Activated T-helper 9 cell treated with anti-CD3 and anti-CD28 coated beads, Interleukin-2, amount 50 U/mL, for 16 hours (primary cell): ENCODE results near the gene CD74.

ENCODE experiments used
- DNase-seq: peaks from one replicate; pipeline ENCODE4 v3.0.0-alpha.2; 2020; ENCODE audit warnings: low read depth

CD74 gene

GRCh38 chr5:150409638-150410523 lies 2.8 kb downstream of the CD74 start:
- no peak for DNase-seq

GRCh38 chr5:150408231-150408943 lies 4.3 kb downstream of the CD74 start:
- no peak for DNase-seq

- DNase-seq: no peak
Observed at GRCh38 chr5:150407096-150407720, 5.5 kb downstream of the CD74 start.

GRCh38 chr5:150406723-150407095 lies 6.0 kb downstream of the CD74 start:
- DNase-seq: no peak

GRCh38 chr5:150406103-150406722 lies 6.5 kb downstream of the CD74 start:
- DNase-seq: no peak

GRCh38 chr5:150404941-150405816 lies 7.5 kb downstream of the CD74 start:
- DNase-seq: no peak

- no peak for DNase-seq
Observed at GRCh38 chr5:150404535-150404934, 8.2 kb downstream of the CD74 start.

- no peak for DNase-seq
Observed at GRCh38 chr5:150404121-150404520, 8.6 kb downstream of the CD74 start.

GRCh38 chr5:150402901-150403342 lies 9.8 kb downstream of the CD74 start:
- no peak for DNase-seq

- no peak for DNase-seq
Observed at GRCh38 chr5:150402229-150402773, 10.4 kb downstream of the CD74 start.

- no peak for DNase-seq
Observed at GRCh38 chr5:150401376-150402228, 11.1 kb downstream of the CD74 start.

- no peak for DNase-seq
Observed at GRCh38 chr5:150401076-150401375, 11.7 kb downstream of the CD74 start.

- DNase-seq: no peak
Observed at GRCh38 chr5:150400316-150401075, 12.2 kb downstream of the CD74 start.

GRCh38 chr5:150399524-150400211 lies 13.0 kb downstream of the CD74 start:
- DNase-seq: no peak

GRCh38 chr5:150398722-150399523 lies 13.8 kb downstream of the CD74 start:
- DNase-seq: no peak

GRCh38 chr5:150397782-150398721 lies 14.7 kb downstream of the CD74 start:
- no peak for DNase-seq
